ENCODE data around the gene HSBP1. TPM values are rescaled to one million over a fixed set of nuclear protein-coding genes. Genes with fewer than 3 reads are reported as not detected.
A peak's percentile ranks its signal among the peaks of the same experiment; 100 is the strongest.

HSBP1 gene
- total and polyA plus RNA-seq, 2 of the 13 experiments (the other 11 are each of a cell fraction or from before 2014, with no cell fraction given), result 249 to 292 TPM

DNA sequence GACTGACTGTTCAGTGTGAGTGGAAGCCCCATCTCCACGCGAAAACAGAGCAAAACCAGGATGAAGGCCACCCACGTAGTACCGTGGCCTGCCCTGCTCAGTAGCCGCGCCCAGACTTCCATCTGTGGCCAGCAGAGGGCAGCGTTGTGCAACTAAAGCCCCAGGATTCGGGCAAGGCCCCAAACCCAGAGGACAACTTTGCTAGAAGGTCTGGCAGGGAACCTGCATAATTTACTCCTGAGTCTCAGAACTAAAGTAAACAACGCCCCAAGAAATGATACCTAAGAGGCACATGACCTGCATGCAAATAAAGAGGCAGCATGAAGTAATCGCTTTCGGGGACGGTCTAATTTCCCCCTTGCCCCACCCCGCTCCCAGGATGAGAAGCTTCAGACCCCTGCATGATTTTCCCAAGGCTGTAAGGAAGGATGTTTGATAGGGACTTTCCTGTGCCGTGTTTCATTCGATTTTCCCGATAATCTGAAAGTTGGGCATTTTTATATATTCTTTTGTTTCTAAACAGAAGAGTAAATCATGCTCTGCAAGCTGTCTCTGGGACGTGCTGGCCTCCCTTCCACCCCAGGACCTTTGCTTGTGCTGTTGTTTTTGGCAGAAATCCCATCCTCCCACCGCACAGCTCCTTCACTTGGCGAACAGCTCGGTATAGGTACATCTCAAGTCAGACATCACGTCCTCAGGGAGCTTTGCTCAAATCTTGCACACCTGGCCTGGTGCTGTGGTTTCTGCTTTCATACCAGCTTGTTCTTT is 18.6 kb downstream of the HSBP1 start (continued):
- TF ChIP-seq HMG20B (CRISPR knock-in tag; conservative IDR thresholded peaks at IDR 0.05) (no peak), ZNF354B (CRISPR knock-in tag; IDR thresholded peaks at IDR 0.05) (no peak), ZNF749 (CRISPR knock-in tag; IDR thresholded peaks at IDR 0.05; ENCODE audit: borderline replicate concordance) (no peak), NCOA2 (CRISPR knock-in tag; IDR thresholded peaks at IDR 0.05) (no peak), SKIL (CRISPR knock-in tag; IDR thresholded peaks at IDR 0.05; ENCODE audit: borderline replicate concordance) (no peak), BORCS8-MEF2B (CRISPR knock-in tag; IDR thresholded peaks at IDR 0.05) (0 out of 2 replicates have a peak, but pooled peaks have one; percentile 19), HBP1 (CRISPR knock-in tag; IDR thresholded peaks at IDR 0.05; ENCODE audit: low read depth) (no peak), YY1 (IDR thresholded peaks at IDR 0.05; ENCODE audit: insufficient read depth, insufficient replicate concordance, low read depth, low read length) (no peak), EP300 (IDR thresholded peaks at IDR 0.05; ENCODE audit: low read depth in 2 of 2, low read length in 2 of 2) (no peak), EP300 (CRISPR knock-in tag; IDR thresholded peaks at IDR 0.05; ENCODE audit: borderline replicate concordance) (no peak), NR0B2 (CRISPR knock-in tag; IDR thresholded peaks at IDR 0.05) (no peak), DMAP1 (CRISPR knock-in tag; IDR thresholded peaks at IDR 0.05) (no peak), NAIF1 (CRISPR knock-in tag; IDR thresholded peaks at IDR 0.05; ENCODE audit: borderline replicate concordance) (no peak), NFYB (CRISPR knock-in tag; IDR thresholded peaks at IDR 0.05) (no peak), ZNF841 (CRISPR knock-in tag; IDR thresholded peaks at IDR 0.05; ENCODE audit: borderline replicate concordance) (no peak), TAF1 (CRISPR knock-in tag; IDR thresholded peaks at IDR 0.05) (no peak), YEATS2 (CRISPR knock-in tag; IDR thresholded peaks at IDR 0.05; ENCODE audit: borderline replicate concordance) (0 out of 2 replicates have a peak, but pooled peaks have one; percentile 28)
- TF ChIP-seq, protein P1, sequence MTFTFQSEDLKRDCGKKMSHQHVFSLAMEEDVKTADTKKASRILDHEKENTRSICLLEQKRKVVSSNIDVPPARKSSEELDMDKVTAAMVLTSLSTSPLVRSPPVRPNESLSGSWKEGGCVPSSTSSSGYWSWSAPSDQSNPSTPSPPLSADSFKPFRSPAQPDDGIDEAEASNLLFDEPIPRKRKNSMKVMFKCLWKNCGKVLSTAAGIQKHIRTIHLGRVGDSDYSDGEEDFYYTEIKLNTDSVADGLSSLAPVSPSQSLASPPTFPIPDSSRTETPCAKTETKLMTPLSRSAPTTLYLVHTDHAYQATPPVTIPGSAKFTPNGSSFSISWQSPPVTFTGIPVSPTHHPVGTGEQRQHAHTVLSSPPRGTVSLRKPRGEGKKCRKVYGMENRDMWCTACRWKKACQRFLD (CRISPR knock-in tag; IDR thresholded peaks at IDR 0.05; ENCODE audit: borderline replicate concordance), result no peak
- TF ChIP-seq, protein P2, sequence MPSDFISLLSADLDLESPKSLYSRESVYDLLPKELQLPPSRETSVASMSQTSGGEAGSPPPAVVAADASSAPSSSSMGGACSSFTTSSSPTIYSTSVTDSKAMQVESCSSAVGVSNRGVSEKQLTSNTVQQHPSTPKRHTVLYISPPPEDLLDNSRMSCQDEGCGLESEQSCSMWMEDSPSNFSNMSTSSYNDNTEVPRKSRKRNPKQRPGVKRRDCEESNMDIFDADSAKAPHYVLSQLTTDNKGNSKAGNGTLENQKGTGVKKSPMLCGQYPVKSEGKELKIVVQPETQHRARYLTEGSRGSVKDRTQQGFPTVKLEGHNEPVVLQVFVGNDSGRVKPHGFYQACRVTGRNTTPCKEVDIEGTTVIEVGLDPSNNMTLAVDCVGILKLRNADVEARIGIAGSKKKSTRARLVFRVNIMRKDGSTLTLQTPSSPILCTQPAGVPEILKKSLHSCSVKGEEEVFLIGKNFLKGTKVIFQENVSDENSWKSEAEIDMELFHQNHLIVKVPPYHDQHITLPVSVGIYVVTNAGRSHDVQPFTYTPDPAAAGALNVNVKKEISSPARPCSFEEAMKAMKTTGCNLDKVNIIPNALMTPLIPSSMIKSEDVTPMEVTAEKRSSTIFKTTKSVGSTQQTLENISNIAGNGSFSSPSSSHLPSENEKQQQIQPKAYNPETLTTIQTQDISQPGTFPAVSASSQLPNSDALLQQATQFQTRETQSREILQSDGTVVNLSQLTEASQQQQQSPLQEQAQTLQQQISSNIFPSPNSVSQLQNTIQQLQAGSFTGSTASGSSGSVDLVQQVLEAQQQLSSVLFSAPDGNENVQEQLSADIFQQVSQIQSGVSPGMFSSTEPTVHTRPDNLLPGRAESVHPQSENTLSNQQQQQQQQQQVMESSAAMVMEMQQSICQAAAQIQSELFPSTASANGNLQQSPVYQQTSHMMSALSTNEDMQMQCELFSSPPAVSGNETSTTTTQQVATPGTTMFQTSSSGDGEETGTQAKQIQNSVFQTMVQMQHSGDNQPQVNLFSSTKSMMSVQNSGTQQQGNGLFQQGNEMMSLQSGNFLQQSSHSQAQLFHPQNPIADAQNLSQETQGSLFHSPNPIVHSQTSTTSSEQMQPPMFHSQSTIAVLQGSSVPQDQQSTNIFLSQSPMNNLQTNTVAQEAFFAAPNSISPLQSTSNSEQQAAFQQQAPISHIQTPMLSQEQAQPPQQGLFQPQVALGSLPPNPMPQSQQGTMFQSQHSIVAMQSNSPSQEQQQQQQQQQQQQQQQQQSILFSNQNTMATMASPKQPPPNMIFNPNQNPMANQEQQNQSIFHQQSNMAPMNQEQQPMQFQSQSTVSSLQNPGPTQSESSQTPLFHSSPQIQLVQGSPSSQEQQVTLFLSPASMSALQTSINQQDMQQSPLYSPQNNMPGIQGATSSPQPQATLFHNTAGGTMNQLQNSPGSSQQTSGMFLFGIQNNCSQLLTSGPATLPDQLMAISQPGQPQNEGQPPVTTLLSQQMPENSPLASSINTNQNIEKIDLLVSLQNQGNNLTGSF (CRISPR knock-in tag; IDR thresholded peaks at IDR 0.05), result no peak
